NAMALWA (cell line): Measurements from ENCODE around the gene DLX5.
"Not testable (repeated sequence)": the region's sequence is repeated elsewhere in the genome, so short reads cannot be mapped to it uniquely, and the experiment has no call there.

Experiments
- DNase-seq: peaks from one replicate; pipeline ENCODE4 v3.0.0-alpha.2; 2015; ENCODE audit warnings: low spot score

DLX5 gene

DNA sequence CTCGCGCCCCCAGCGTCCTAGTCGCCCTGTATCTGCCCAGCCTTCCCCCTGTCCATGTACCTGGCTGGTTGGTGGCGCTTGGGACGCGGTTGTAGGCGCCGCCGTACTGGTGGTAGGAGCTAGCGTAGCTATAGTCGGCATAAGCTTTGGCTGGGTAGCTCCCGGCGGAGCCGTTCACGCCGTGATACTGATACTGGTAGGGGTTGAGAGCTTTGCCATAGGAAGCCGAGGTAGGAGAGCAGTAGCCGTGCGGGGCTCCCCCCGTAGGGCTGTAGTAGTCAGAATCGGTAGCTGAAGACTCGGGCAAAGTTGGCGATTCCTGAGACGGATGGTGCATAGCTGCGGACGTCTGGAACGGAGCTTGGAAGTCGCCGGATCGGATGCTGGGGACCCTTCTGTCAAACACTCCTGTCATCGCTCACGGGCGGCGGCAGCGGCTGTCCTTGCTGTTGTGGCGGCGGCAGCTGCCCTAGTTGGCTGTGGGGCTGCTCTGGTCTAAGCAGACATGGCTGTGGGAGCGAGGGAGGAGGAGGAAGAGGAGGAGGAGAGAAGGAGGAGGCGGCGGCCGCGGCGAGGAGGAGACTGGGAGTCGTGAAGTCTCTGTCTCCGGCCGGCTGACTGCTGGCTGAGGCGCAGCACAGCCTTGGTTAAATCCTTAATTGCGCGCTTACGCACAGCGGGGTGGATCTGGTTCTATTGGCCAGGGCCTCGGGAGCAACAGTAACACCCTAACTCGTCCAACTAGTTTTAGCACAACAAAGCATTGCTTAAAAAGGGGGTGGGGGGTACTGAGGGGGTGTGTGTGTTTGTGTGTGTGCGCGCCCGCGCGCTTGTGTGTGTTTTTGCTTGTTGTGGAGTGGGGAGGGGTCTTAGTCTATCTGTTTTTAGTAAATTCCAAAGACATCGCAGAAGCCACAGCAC lies at the start of gene DLX5:
Gene DLX5 (minus strand): TSS at position 623 of the 921 bp plus-strand sequence. CDS start 208 bp downstream, at position 415.
- no peak for DNase-seq

- DNase-seq = not testable (repeated sequence)
These were observed 47.4 kb upstream of the DLX5 start for GRCh38 chr7:97072025-97072424.

GRCh38 chr7:97064972-97065587 lies 40.4 kb upstream of the DLX5 start:
- peak; percentile 75 for DNase-seq

DNA sequence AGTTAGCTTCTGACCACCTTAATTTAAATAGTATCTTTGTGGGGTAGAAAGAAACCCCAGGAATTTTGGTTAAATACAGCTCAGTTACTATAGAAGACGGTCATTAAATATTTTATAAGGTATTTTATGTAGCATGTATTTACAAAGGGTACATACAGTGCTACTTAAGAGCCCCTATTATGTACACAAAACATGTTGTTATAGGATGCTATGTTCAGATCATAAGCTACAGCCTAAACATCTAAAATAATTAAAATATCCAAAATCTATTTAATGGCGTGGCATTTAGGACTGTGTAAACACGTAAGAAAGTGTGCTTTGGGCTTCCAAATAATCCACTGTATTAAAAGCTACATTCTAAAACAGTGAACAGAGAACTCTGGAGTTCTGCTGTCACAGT lies 39.4 kb upstream of the DLX5 start:
- DNase-seq = no peak

DNA sequence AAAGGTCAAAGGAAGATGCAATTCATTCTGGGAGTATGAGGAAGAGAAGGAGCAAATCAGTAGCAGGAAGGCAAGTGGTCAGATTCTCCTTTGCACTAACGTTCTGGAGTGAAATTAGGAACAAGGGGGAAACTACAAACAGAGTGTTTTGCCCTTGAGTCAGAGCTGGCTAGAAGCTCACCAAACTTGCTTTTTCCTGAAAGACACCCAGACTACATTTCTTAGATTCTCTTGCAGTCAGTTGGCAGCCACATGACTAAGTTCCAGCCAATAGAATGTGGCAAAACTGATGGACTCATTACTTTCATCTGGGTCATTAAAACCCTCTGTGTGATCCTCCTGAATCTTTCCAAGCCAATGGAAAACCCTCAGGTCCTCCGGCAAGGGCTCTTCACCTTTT lies 18.6 kb upstream of the DLX5 start:
- no peak for DNase-seq

DNA sequence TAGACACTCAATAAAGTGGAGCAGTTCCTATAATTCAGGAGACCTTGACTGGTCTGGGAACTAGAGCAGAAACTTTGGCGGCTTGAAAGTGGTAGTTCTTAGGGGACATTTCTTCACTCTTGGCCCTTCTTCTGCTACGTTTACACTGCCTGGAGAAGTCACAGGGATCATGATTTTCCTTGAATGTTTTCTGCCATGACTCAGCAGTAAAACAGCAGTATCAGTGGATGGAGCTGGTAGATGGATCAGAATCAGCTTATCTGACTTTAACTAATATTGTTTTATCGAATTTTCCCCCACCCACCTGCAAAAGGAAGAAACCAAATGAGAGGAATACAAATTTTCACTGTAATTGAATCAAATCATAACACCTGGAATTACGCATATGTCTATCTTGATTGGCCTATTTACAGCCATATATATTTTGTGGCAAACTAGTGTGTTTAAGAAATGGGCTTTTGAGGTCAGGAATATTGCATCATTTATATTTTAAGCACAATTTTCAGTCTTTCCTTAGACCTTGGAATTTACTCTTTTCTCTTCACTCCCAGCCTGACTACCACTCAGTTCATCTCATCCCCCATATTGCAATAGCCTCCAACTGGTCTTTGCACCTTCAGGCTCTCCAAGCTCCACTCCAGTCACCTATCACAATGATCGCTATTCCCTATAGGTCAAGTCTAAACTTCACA lies 14.9 kb upstream of the DLX5 start:
- no peak for DNase-seq

DNA sequence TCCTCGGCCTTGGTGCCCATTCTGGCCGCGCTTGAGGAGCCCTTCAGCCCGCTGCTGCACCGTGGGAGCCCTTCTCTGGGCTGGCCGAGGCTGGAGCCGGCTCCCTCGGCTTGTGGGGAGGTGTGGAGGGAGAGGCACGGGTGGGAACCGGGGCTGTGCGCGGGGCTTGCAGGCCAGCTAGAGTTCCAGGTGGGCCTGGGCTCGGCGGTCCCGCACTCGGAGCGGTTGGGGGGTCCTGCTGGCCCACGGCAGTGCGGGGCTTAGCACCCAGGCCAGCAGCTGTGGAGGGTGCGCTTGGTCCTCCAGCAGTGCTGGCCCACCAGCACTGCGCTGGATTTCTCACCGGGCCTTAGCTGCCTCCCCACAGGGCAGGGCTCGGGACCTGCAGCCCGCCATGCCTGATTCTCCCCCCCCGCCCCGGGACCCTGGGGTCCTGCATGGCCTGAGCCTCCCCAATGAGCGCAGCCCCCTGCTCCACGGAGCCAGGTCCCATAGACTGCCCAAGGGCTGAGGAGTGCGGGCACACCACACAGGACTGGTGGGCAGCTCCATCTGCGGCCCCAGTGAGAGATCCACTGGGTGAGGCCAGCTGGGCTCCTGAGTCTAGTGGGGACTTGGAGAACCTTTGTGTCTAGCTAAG lies 9.7 kb upstream of the DLX5 start:
- not testable (repeated sequence) for DNase-seq

DNA sequence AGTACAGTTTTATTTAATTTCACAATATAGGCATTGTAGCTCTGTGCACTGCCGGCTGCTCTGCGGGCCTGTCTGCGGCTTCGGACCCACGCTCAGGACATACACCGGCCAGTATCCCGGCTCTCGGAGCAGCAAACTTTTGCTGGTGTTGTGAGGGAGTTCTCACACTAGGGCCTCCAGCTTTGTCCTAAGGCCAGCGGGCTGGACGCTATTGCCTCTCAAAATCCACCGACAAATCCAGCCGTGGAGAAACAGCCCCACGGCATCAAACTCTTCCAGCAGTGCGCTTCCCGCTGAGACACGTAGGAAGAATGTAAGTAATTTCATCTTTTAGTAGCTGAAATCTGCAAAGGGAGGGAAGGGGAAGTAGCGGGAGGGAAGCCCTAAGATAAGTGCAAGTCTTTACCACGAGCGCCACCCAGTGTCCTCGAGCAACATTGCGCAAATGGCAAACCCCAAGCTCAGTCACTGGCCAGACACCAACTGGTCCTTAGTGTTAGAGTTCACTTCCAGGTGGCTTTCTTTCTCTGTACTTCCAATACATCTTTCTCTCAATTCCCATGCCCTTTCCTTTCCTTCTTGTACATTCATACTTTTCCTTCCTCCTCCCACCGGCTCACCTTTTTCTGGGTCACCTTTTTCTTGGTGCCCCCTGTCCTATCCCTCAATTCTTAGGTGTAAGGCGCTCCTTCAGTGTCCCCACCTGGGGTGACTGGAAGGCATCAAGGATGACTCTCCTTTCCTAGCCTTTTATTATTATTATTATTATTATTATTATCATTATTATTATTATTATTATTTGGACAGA lies 3.0 kb upstream of the DLX5 start:
- DNase-seq = peak; percentile 88

- no peak for DNase-seq
These were observed 2.2 kb upstream of the DLX5 start for GRCh38 chr7:97026715-97027426.

GRCh38 chr7:97025983-97026714 lies 1.5 kb upstream of the DLX5 start:
- DNase-seq = no peak

DNA sequence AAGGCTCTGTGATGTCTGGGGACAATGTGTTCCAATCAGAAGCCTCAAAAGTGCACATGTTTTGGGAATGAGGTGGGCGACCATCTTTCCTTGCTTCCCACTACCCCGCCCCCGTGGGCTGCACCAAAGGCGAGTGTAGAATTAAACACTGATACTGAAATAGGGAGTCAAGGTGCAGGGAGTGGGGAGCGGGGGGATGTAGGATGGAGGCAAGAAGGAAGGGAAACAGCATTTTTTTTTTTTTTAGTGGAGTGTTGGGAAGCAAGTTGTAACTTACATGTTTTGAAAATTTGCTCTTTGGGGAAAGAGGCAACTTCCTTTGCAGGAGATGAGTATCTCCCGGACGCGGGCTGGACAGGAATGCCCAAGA lies 484 bp upstream of the DLX5 start:
- DNase-seq = no peak

DNA sequence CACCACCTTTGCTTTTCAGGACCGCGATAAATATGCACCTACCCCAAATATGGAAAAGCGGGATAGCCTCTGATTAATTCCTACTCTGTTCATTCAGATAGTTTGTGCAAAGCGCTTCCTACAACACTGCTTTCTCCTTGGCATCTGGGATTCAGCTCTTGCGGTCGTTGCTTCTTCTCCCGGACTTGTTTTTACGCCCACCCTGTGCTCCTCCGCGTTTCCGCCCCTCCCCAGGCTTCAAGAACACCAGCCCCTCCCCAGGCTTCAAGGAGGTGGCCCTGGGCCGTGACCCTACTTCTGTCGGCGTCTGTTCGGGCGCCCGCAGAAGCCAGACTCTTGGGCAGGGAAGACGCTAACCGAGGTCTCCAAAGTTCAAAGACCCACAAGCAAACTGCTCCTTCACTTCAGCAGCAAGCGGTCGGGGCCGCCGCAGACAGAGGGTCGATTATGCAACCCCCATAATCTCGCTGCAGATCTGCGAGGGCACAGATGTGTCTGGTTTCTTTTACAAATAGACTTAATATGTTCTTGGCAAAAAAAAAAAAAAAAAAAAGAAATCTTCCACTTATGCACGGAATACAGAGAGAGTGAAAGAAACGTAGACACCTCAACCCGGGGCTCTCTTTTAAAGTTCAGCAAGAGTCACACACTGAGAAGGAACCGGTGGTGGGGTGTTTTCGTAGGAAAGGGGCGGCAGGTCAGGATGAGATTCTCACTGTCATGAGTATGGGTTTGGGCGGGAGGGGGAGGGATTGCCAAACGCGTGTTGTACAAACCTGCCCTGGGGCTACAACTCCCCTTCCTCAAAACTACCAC lies 1.9 kb downstream of the DLX5 start:
- no peak for DNase-seq

DNA sequence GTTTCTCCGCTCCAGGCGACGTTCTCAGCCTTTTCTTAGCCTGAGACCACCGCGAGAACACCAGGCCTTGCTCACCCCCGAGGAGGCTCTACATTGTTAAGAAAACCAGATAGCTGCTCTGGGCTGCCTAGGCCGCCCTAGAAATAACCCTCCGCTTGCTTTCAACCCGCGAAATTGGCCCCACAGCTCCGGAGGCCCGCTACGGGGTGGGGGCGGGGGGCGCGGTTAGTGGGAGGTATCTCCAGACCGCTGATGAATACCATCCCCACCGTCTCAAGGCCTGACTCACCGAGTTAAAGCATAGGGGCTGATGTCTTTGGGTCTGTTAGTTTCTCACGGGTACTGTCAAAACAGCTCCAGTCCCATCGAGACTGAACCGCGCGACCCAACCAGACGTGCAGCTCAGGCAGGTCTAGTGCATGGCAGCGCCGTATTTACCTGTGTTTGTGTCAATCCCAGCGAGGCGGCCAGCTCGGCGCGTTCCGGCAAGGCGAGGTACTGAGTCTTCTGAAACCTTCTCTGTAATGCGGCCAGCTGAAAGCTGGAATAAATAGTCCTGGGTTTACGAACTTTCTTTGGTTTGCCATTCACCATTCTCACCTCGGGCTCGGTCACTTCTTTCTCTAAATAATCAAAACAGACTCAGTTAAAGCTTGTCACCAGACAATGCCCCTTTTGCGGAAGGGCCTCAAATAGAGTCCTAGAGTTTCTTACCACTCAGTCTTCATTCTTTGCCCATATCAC lies 2.7 kb downstream of the DLX5 start:
- no peak for DNase-seq

GRCh38 chr7:97020996-97021746 lies 3.5 kb downstream of the DLX5 start:
- DNase-seq = no peak

DNA sequence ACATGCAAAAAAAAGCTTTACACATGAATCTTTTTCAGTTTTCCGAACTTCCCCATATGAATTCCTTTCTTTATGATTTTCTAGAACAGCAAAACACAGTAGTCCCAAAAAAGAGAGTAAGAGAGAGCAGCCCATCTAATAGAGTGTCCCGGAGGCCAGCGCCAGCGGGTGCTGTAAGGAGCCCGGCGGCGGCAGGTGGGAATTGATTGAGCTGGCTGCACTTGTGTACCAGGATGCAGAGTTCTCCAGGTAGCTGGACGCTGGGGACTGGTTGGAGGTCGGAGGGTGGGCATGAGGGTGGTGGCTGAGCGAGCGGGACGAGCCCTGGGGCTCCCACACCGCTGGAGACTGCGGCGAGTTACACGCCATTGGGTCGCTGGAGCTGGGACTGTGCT lies 4.0 kb downstream of the DLX5 start:
- DNase-seq = no peak

GRCh38 chr7:97019710-97020225 lies 4.9 kb downstream of the DLX5 start:
- DNase-seq = no peak

DNA sequence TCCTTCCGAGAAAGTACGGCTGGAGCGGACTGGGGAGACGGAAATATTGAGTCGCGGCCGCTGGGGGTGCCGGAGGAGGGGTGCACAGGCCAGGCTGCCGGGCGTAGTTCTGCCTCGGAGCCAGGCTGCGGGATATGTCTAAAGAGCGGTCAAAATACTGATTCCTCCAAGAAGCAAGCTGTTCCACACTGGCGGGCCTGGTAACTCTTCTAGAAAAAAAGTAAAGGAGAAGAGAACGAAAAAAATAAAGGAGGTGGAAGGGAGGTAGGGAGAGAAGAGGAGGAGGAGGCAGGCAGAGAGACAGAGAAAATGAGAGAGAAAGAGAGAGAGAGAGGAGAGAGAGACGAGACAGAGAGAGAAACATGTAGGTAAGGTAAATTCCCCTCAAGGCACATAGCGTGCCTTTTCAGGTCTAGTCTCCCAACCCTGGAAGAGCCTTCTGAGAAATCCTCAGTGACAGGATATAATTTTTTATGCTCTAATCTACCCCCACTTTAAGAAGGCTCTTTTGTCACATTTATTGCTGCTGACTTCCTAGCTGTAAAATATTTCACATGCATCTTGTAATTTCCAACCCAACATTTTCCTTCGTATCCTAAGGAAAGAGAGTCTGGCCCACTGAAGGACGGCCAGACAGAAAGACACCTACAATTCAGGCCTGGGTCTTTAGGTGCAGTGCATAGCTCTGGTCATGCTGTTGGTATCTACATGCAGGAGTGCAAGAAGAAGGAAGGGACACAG lies 5.7 kb downstream of the DLX5 start:
- DNase-seq = no peak
